ENCODE data around the gene KCNH3. TPM values are rescaled to one million over a fixed set of nuclear protein-coding genes. Genes with fewer than 3 reads are reported as not detected.

Gene KCNH3
- total and polyA plus RNA-seq, 10 of the 15 experiments (the other 5 are each of a cell fraction or from before 2014, with no cell fraction given) = 0.03 to 0.45 (median 0.08) TPM; not detected in 5

DNA sequence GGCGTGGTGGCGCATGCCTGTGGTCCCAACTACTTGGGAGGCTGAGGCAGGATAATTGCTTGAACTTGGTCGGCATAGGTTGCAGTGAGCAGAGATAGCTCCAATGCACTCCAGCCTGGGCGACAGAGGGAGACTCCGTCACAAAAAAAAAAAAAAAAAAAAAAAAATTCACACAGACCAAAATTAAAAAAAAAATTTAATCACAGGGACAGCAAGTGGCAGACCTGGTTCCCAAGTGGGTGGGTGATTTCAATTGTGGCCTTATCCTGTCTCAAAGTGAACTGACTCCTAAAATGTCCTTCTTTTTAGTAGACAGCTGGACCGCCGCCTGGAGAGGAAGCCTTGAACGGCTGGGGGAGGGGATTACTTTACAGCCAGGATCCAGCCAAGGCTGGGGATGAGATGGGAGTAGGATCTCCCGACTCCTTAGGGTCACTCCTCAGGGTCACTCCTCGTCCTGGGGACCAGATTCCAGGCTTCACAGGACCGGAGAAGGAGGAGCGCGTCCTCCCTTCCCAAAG, 1.5 kb upstream of the KCNH3 start (continued):
- TF ChIP-seq SMAD1 (IDR thresholded peaks at IDR 0.05; ENCODE audit: low read depth, partially characterized antibody) (no peak), POLR2AphosphoS2 (IDR thresholded peaks at IDR 0.05; ENCODE audit: low read depth, low read length) (no peak), CBFB (IDR thresholded peaks at IDR 0.05; ENCODE audit: low read depth) (no peak), SMAD5 (IDR thresholded peaks at IDR 0.05; ENCODE audit: low read depth) (no peak)
- TF ChIP-seq, protein P1, sequence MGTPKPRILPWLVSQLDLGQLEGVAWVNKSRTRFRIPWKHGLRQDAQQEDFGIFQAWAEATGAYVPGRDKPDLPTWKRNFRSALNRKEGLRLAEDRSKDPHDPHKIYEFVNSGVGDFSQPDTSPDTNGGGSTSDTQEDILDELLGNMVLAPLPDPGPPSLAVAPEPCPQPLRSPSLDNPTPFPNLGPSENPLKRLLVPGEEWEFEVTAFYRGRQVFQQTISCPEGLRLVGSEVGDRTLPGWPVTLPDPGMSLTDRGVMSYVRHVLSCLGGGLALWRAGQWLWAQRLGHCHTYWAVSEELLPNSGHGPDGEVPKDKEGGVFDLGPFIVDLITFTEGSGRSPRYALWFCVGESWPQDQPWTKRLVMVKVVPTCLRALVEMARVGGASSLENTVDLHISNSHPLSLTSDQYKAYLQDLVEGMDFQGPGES (IDR thresholded peaks at IDR 0.05) = no peak

- intact Hi-C loops (cut with micrococcal nuclease; ENCODE audit: unreplicated experiment) = no loop called here
- peak overlapping the region; percentile 51; the same call in 1 of the 2 replicates for H2AFZ ChIP-seq (ENCODE audit: control insufficient read depth, low read depth, low read length)
- WGBS (ENCODE audit: insufficient coverage, insufficient replicate concordance, low lambda C conversion rate, missing lambda C conversion rate) = 2% methylated on average over 58 of the region's 61 CpGs
These were observed 899 bp upstream of the KCNH3 start for GRCh38 chr12:49537752-49538509.

More at GRCh38 chr12:49537752-49538509, 899 bp upstream of the KCNH3 start:
- no peaks in the 10 kb centered on the region for H3K9me3 ChIP-seq (replicated peaks; ENCODE audit: control insufficient read depth, insufficient read depth, low read length)
- ChIA-PET CTCF (interaction anchor here (1.2 to 1.4 kb wide), 2 partner anchors 43 to 179 kb away, joined by 5 read pairs; no protein-coding TSS in a partner anchor), POLR2A (interaction anchor here (0.5 to 1.1 kb wide), 2 partner anchors 55 to 110 kb away, joined by 3 to 6 read pairs; no protein-coding TSS in a partner anchor), RAD21 (ENCODE audit: unreplicated experiment) (interaction anchor here (1.2 kb wide), 2 partner anchors 10 to 43 kb away, joined by 3 to 5 read pairs; no protein-coding TSS in a partner anchor), SMC1A (ENCODE audit: uncharacterized antibody, unreplicated experiment) (interaction anchor here (1.0 to 1.3 kb wide), 2 partner anchors 179 kb away, joined by 4 to 5 read pairs; no protein-coding TSS in a partner anchor)
- no peaks in the 10 kb centered on the region for H3K36me3 ChIP-seq (ENCODE audit: control insufficient read depth in 2 of 2, insufficient read depth in 2 of 2, low read length in 1 of 2)
- H3K4me1 ChIP-seq (ENCODE audit: control insufficient read depth, insufficient read depth, low read length) = peaks cover 14% of the 10 kb centered on the region
- H3K79me2 ChIP-seq (ENCODE audit: control insufficient read depth, insufficient read depth, low read length) = no peaks in the 10 kb centered on the region
- in situ Hi-C loops (cut with MboI) = no loop called here
- peak overlapping the region; percentile 60; the same call in 1 of the 2 replicates for H3K4me3 ChIP-seq
- ATAC-seq = peak; percentile 29
- TF ChIP-seq EZH2 (IDR thresholded peaks at IDR 0.05; ENCODE audit: borderline replicate concordance, control insufficient read depth, low read depth, low read length) (0 out of 2 replicates have a peak, but pooled peaks have one; percentile 63), ETV6 (conservative IDR thresholded peaks at IDR 0.05 in 1 of 2, IDR thresholded peaks at IDR 0.05 in 1 of 2; ENCODE audit: borderline replicate concordance in 1 of 2, low read depth in 1 of 2) (no peak), POLR2AphosphoS5 (IDR thresholded peaks at IDR 0.05; ENCODE audit: low read length) (no peak), IKZF1 (conservative IDR thresholded peaks at IDR 0.05) (0 out of 2 replicates have a peak, but pooled peaks have one; percentile 30), SUZ12 (IDR thresholded peaks at IDR 0.05; ENCODE audit: unreplicated experiment) (peak; percentile 95), GATAD2B (conservative IDR thresholded peaks at IDR 0.05; ENCODE audit: low read depth) (no peak), TAF1 (IDR thresholded peaks at IDR 0.05; ENCODE audit: borderline replicate concordance, low read depth, low read length) (no peak), YY1 (IDR thresholded peaks at IDR 0.05; ENCODE audit: low read depth, low read length) (no peak), NR2C2 (IDR thresholded peaks at IDR 0.05; ENCODE audit: borderline replicate concordance, control insufficient read depth, insufficient read length, low read depth) (no peak), NR2F1 (conservative IDR thresholded peaks at IDR 0.05) (0 out of 2 replicates have a peak, but pooled peaks have one; percentile 20)
- no peak overlapping the region for H3K27ac ChIP-seq (ENCODE audit: control insufficient read depth, insufficient read depth)
- no peak overlapping the region for H3K9ac ChIP-seq (ENCODE audit: control insufficient read depth, insufficient read depth, low read length)
- FAIRE-seq = peak; percentile 54
- H3K27me3 ChIP-seq (replicated peaks in 1 of 2; ENCODE audit: control insufficient read depth in 2 of 2, insufficient read depth in 2 of 2, low read length in 1 of 2) = peaks cover 13 to 21% of the 10 kb centered on the region in 2 experiments
- no TSS peak for BruUV-seq (replicated peaks)
- H4K20me1 ChIP-seq (ENCODE audit: control insufficient read depth, insufficient read depth) = no peaks in the 10 kb centered on the region; the same call in 1 of the 2 replicates
- peak overlapping the region; percentile 96 for H3K4me2 ChIP-seq (ENCODE audit: control insufficient read depth, insufficient read depth)
- DNase-seq (ENCODE audit: low read depth, low spot score) = no peak
